ENCODE measurements around the gene UBE2Q1. TPM values are rescaled to one million over a fixed set of nuclear protein-coding genes. Genes with fewer than 3 reads are reported as not detected.
A peak's percentile ranks its signal among the peaks of the same experiment; 100 is the strongest.

UBE2Q1 gene
- total RNA-seq, 1 donor from 2014 or later = 68.7 TPM

- DNase-seq (no peak), ATAC-seq (no peak)
- intact Hi-C loops (cut with micrococcal nuclease) = no loop called here
Observed at GRCh38 chr1:154524881-154525280, 33.6 kb downstream of the UBE2Q1 start.

DNA sequence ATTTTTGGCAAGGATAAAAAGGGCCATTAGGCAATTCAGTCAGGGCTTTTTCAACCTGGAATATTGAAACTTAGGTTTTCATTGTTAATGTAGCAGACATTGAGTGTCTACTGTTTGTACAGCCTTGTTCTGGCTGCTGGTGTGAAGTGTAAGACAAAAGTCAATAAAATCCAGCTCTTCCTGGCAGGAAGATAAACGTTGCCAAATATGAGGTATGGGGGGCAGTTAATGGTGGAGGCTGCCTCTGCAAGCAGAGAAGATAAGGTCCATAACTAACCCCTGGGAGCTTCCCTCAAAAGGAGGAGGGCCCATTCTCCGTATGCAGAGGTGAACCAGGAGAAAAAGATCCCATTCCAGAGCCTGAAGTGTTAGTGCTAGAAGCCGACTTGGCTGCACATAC lies 36.8 kb downstream of the UBE2Q1 start:
- no peak for ATAC-seq
- intact Hi-C loops (cut with micrococcal nuclease) = no loop called here
- no peak for DNase-seq

DNA sequence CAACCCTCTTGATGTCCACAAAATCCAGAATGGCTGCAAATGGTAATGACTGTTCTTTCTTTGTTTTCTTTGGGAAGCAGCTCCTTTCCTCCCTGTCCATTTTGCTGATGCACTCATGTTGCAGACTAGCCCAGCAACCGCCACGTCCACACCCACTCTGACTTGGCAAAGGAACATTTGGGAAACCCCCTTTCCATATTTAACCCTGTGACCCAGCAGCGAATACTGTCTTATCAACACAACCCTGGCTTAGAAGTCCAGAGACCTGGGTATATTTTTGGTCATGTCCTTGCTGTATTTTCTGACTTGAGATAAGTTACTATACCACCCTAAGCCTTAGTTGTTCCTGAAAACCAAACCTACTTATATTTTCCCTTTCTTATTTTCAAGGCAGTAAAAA lies 38.1 kb downstream of the UBE2Q1 start:
- peak; percentile 95 for ATAC-seq
- intact Hi-C loops (cut with micrococcal nuclease) = no loop called here
- DNase-seq = peak; percentile 41

GRCh38 chr1:154519591-154519991 lies 38.9 kb downstream of the UBE2Q1 start:
- intact Hi-C loops (cut with micrococcal nuclease) = no loop called here
- peak; percentile 35 for DNase-seq
- peak; percentile 65 for ATAC-seq

- no peak for DNase-seq
- no peak for ATAC-seq
- intact Hi-C loops (cut with micrococcal nuclease) = no loop called here
Observed at GRCh38 chr1:154517661-154518060, 40.8 kb downstream of the UBE2Q1 start.

- no peak for ATAC-seq
- intact Hi-C loops (cut with micrococcal nuclease) = no loop called here
Observed at GRCh38 chr1:154514066-154514553, 44.4 kb downstream of the UBE2Q1 start.

DNA sequence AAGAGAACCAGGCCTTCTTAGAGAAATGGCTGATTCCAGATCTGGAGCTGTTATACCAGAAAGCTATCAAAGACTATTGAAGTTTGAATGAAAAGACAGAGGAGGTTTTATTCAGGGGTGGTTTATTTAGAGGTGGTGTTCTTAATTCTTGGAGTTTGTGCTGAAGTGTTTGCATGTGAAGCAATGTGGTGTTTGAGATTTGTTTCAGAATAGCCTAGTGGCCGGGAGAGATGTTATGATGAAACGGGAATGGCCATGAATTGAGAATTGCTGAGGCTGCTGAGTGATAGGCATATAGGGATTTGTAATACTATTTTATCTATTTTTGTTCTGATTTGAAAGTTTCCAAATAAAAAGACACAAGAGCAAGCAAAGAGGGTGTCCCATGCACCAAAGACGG lies 45.7 kb downstream of the UBE2Q1 start:
- intact Hi-C loops (cut with micrococcal nuclease) = no loop called here
- ATAC-seq (no peak), DNase-seq (no peak)

More at GRCh38 chr1:154514066-154514553, 44.4 kb downstream of the UBE2Q1 start:
- no peak for DNase-seq

- ATAC-seq = no peak
- intact Hi-C loops (cut with micrococcal nuclease) = no loop called here
Observed at GRCh38 chr1:154503898-154504297, 54.6 kb downstream of the UBE2Q1 start.

DNA sequence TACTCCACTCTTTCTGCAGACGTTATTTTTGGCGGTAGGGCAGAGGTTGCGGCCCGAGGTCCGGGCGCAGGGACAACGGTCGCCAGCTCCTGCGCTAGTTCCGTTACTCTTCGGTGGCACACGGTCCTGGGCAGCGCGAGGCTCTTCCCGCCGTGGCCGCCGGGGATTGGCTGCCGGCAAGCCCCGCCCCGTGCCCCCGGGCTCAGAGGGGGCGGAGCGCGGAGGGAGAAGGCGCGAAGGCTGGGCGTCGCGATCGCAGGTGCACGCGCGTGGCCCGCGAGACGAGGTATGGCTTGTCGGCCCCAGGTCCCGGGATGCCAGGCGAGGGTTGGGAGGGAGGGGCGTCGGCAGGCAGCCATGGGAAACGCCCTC lies 55.7 kb downstream of the UBE2Q1 start:
- DNase-seq = peak; percentile 41
- intact Hi-C loops (cut with micrococcal nuclease) = no loop called here

More at GRCh38 chr1:154503898-154504297, 54.6 kb downstream of the UBE2Q1 start:
- DNase-seq = no peak

DNA sequence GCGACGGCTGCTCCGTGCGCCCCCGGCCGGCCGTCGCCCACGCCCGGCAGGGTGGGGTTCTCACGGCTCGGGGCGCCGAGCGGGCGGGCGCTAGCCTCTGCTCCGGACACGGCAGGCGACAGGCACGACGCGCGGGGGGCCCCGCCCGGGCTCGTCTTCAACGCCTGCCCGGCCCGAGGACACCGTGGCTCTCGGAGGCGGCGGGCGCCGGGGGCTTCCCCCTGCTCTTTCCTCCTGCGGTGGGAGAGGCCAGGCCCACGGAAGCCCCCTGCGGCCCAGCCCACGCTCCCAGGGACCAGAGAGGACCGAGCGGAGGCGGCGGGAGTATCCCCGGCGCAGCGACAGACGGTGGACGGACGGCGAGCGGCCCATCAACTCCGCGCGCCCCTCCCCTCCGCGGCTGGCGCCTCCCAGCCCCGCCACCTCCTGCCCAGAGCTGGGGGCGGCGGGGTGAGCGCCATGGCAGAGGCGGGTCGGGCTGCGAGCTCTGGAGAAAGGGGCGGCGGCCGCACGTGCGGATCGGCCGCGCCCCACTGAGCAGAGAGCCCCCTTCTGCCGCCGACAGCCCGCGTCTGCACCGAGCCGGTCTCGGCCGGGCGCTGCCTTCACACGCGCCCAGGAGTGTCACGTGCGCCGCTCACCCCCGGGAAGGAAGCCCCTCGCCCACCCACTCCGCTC lies 56.3 kb downstream of the UBE2Q1 start, which contains the start of the genes SHE and TDRD10:
Gene SHE, minus strand, starts transcription at position 347 of the 678 bp plus-strand sequence. CDS start 386 bp downstream, outside the sequence.
Gene TDRD10, plus strand, starts transcription at position 154 of the 678 bp plus-strand sequence. CDS start 4,685 bp downstream, outside the sequence.
- ATAC-seq = peak; percentile 79
- peak; percentile 70 for DNase-seq
- intact Hi-C loops (cut with micrococcal nuclease) = no loop called here

More for the DNA sequence above, 55.7 kb downstream of the UBE2Q1 start:
- ATAC-seq = peak; percentile 27

- peak; percentile 82 for DNase-seq
- peak; percentile 82 for ATAC-seq
- intact Hi-C loops (cut with micrococcal nuclease) = no loop called here
Observed at GRCh38 chr1:154501423-154502065, 56.9 kb downstream of the UBE2Q1 start.

GRCh38 chr1:154500533-154500932 lies 57.9 kb downstream of the UBE2Q1 start:
- no peak for ATAC-seq
- intact Hi-C loops (cut with micrococcal nuclease) = no loop called here
- DNase-seq = no peak

GRCh38 chr1:154499446-154499845 lies 59.0 kb downstream of the UBE2Q1 start:
- intact Hi-C loops (cut with micrococcal nuclease) = no loop called here
- no peak for ATAC-seq

More at GRCh38 chr1:154499446-154499845, 59.0 kb downstream of the UBE2Q1 start:
- DNase-seq = no peak

Other genes starting within 250 kb of the UBE2Q1 start
- 0.27 TPM for gene AQP10, start 237.6 kb downstream of the UBE2Q1 start, total RNA-seq
- 9.2 TPM for gene ATP8B2, start 233.1 kb downstream of the UBE2Q1 start, total RNA-seq
- 15.3 TPM for gene IL6R, start 153.3 kb downstream of the UBE2Q1 start, total RNA-seq
- 1.9 TPM for gene TDRD10, start 56.4 kb downstream of the UBE2Q1 start, total RNA-seq
- 10.2 TPM for gene SHE, start 56.2 kb downstream of the UBE2Q1 start, total RNA-seq
- not detected for gene CHRNB2, start 9.1 kb upstream of the UBE2Q1 start, total RNA-seq
- gene ADAR, start 49.5 kb upstream of the UBE2Q1 start, total RNA-seq = 61.3 TPM